Mesenteric fat pad (tissue), 1 donor: ENCODE measurements around the gene COMMD10. TPM values are rescaled to one million over a fixed set of nuclear protein-coding genes. Genes with fewer than 3 reads are reported as not detected.

Source experiments
- total RNA-seq: library from RNA; stranded (reverse); fragmentation: NEBNext Ultra II Directional; extraction: Animal tissue kit (Norgen Biotek cat#: 25700); gene quantifications from one replicate; pipeline ENCODE4 v1.2.1, GENCODE V29; 2021
- donor health status: DM: yes; HTN: yes; CAD: no.

The COMMD10 gene
- total RNA-seq, 1 donor from 2014 or later, result 33.2 TPM

Other genes with a start within 250 kb of the COMMD10 start
- 48.8 TPM for gene ATG12, start 243.5 kb upstream of the COMMD10 start, total RNA-seq
- 107 TPM for gene AP3S1, start 243.1 kb upstream of the COMMD10 start, total RNA-seq
- 15.9 TPM for gene LVRN, start 122.5 kb upstream of the COMMD10 start, total RNA-seq
- gene ARL14EPL, start 52.6 kb upstream of the COMMD10 start, total RNA-seq, result not detected